GM23248 (cell line): ENCODE results near the gene RPH3AL. TPM values are rescaled to one million over a fixed set of nuclear protein-coding genes. Genes with fewer than 3 reads are reported as not detected.

Experiments
- DNase-seq: peaks from one replicate; pipeline ENCODE4 v3.0.0-alpha.2; 2015
- H2AFZ ChIP-seq: fragments of 200-600 bp; sonication (generic); 2 replicates; pipeline ENCODE4 v1.6.1; 2016; ENCODE audit warnings: antibody characterized with exemption
- H3F3A ChIP-seq: fragments of 200-600 bp; sonication (generic); 2 replicates; pipeline ENCODE4 v1.6.1; 2016; ENCODE audit warnings: mild to moderate bottlenecking, antibody characterized with exemption, mixed run types; ENCODE audit not compliant: insufficient read depth
- H3K27ac ChIP-seq: fragments of 200-600 bp; sonication (generic); 2 replicates; pipeline ENCODE4 v1.5.1; 2016; ENCODE audit warnings: mild to moderate bottlenecking
- H3K27me3 ChIP-seq: fragments of 200-600 bp; sonication (generic); replicated peaks from 2 replicates; pipeline ENCODE4 v1.6.1; 2016; ENCODE audit warnings: mild to moderate bottlenecking; ENCODE audit not compliant: insufficient read depth
- H3K36me3 ChIP-seq: fragments of 200-600 bp; sonication (generic); 2 replicates; pipeline ENCODE4 v1.6.1; 2016; ENCODE audit warnings: low read depth, mild to moderate bottlenecking
- H3K4me1 ChIP-seq: fragments of 200-600 bp; sonication (generic); 2 replicates; pipeline ENCODE4 v1.6.1; 2016; ENCODE audit warnings: mild to moderate bottlenecking; ENCODE audit not compliant: insufficient read depth
- H3K4me2 ChIP-seq: fragments of 200-600 bp; sonication (generic); one replicate; pipeline ENCODE4 v1.6.1; 2016; ENCODE audit warnings: mild to moderate bottlenecking; ENCODE audit not compliant: unreplicated experiment
- H3K4me3 ChIP-seq: fragments of 200-600 bp; sonication (generic); 2 replicates; pipeline ENCODE4 v1.5.1; 2016; ENCODE audit warnings: mild to moderate bottlenecking
- H3K79me2 ChIP-seq: fragments of 200-600 bp; sonication (generic); 2 replicates; pipeline ENCODE4 v1.6.1; 2016; ENCODE audit warnings: mild to moderate bottlenecking; ENCODE audit not compliant: insufficient read depth
- H3K9ac ChIP-seq: fragments of 200-600 bp; sonication (generic); 2 replicates; pipeline ENCODE4 v1.6.1; 2016; ENCODE audit warnings: mild to moderate bottlenecking
- H3K9me2 ChIP-seq: fragments of 200-600 bp; sonication (generic); 2 replicates; pipeline ENCODE4 v1.6.1; 2016; ENCODE audit warnings: mixed run types, mild to moderate bottlenecking, moderate library complexity; ENCODE audit not compliant: insufficient read depth
- H3K9me3 ChIP-seq: fragments of 200-600 bp; sonication (generic); one replicate; pipeline ENCODE4 v1.6.1; 2017; ENCODE audit warnings: low read depth
- H4K20me1 ChIP-seq: fragments of 200-600 bp; sonication (generic); 2 replicates; pipeline ENCODE4 v1.6.0; 2016; ENCODE audit not compliant: insufficient read depth
- EZH2 ChIP-seq: fragments of 200-600 bp; sonication (generic); IDR thresholded peaks from 2 replicates; pipeline ENCODE4 v1.6.1; 2018; ENCODE audit warnings: antibody characterized with exemption, mild to moderate bottlenecking; ENCODE audit not compliant: insufficient read depth, poor library complexity, severe bottlenecking
- EZH2phosphoT487 ChIP-seq: fragments of 200-600 bp; sonication (generic); IDR thresholded peaks from 2 replicates; pipeline ENCODE4 v1.6.1; 2018; ENCODE audit warnings: antibody characterized with exemption, moderate library complexity, mild to moderate bottlenecking, low read depth; ENCODE audit not compliant: insufficient read depth
- WGBS, 2 experiments: methylation state at CpG; one replicate each; pipeline ENCODE4 v1.1.6; 2015 to 2017; ENCODE audit warnings: low lambda C conversion rate in 2 of 2, low coverage in 1 of 2; ENCODE audit errors: missing lambda C conversion rate in 2 of 2; 5-methylcytosine and 5-hydroxymethylcytosine counted together
- in situ Hi-C: fragments of 300-500 bp; cut with MboI; formaldehyde crosslinking; loops from 2 replicates; pipeline ENCODE4 v1.15.0; 2020
- polyA plus RNA-seq: library from polyadenylated mRNA; unstranded; fragments of >200 nt; fragmentation: Nextera tagmentation; extraction: Ambion mirVana; gene quantifications from 2 replicates; pipeline ENCODE4 v1.2.1, GENCODE V29; 2016
- total RNA-seq: library from RNA; depleted of rRNA; stranded (reverse); fragments of >200 nt; shearing (Covaris generic); gene quantifications from 2 replicates; pipeline ENCODE4 v1.2.3, GENCODE V29; 2014

RPH3AL gene
- total and polyA plus RNA-seq, 2 experiments from 2014 or later, result 2.7 to 5.2 TPM

GRCh38 chr17:248337-249235 is 104.0 kb downstream of the RPH3AL start:
- Histone ChIP-seq H3K9me2 (no peaks in the 10 kb centered on the region), H3F3A (no peaks in the 10 kb centered on the region; the same call in 1 of the 2 replicates), H3K27me3 (no peaks in the 10 kb centered on the region), H3K4me3 (no peak overlapping the region), H3K9me3 (no peaks in the 10 kb centered on the region), H4K20me1 (no peaks in the 10 kb centered on the region), H2AFZ (no peak overlapping the region), H3K9ac (no peak overlapping the region), H3K36me3 (no peaks in the 10 kb centered on the region), H3K79me2 (no peaks in the 10 kb centered on the region), H3K27ac (no peak overlapping the region), H3K4me1 (no peaks in the 10 kb centered on the region), H3K4me2 (no peak overlapping the region)
- in situ Hi-C loops, result no loop called here
- WGBS, 2 experiments, result 61 to 66% methylated on average over 9 of the region's 9 CpGs
- DNase-seq, result no peak
- TF ChIP-seq EZH2, result no peak
- TF ChIP-seq EZH2phosphoT487, result no peak

GRCh38 chr17:247767-248166 is 104.8 kb downstream of the RPH3AL start:
- in situ Hi-C loops, result no loop called here
- H3K9me2 ChIP-seq, result no peaks in the 10 kb centered on the region
- no peaks in the 10 kb centered on the region for H3K36me3 ChIP-seq
- H3K4me2 ChIP-seq, result no peak overlapping the region
- H3K27me3 ChIP-seq, result no peaks in the 10 kb centered on the region
- H2AFZ ChIP-seq, result no peak overlapping the region
- H4K20me1 ChIP-seq, result no peaks in the 10 kb centered on the region
- no peak overlapping the region for H3K4me3 ChIP-seq
- no peak overlapping the region for H3K27ac ChIP-seq
- no peaks in the 10 kb centered on the region for H3K79me2 ChIP-seq
- no peaks in the 10 kb centered on the region for H3K4me1 ChIP-seq
- TF ChIP-seq EZH2phosphoT487 (no peak), EZH2 (no peak)
- H3F3A ChIP-seq, result no peaks in the 10 kb centered on the region; the same call in 1 of the 2 replicates
- H3K9ac ChIP-seq, result no peak overlapping the region
- 55 to 56% methylated on average over 8 of the region's 8 CpGs for WGBS, 2 experiments
- DNase-seq, result no peak
- H3K9me3 ChIP-seq, result no peaks in the 10 kb centered on the region

GRCh38 chr17:246851-247421 is 105.7 kb downstream of the RPH3AL start:
- no peaks in the 10 kb centered on the region for H3K27me3 ChIP-seq
- DNase-seq, result no peak

GRCh38 chr17:246226-246625 is 106.4 kb downstream of the RPH3AL start:
- in situ Hi-C loops, result no loop called here
- H3K9me3 ChIP-seq, result no peaks in the 10 kb centered on the region
- H3K4me3 ChIP-seq, result no peak overlapping the region
- WGBS, 2 experiments, result 80 to 86% methylated on average over 14 of the region's 14 CpGs
- TF ChIP-seq EZH2phosphoT487 (no peak), EZH2 (no peak)
- no peaks in the 10 kb centered on the region for H3K79me2 ChIP-seq
- H3K36me3 ChIP-seq, result no peaks in the 10 kb centered on the region
- no peak overlapping the region for H3K27ac ChIP-seq
- H4K20me1 ChIP-seq, result no peaks in the 10 kb centered on the region
- H3K9ac ChIP-seq, result no peak overlapping the region
- no peak overlapping the region for H3K4me2 ChIP-seq
- H3K27me3 ChIP-seq, result no peaks in the 10 kb centered on the region
- no peak for DNase-seq
- H3F3A ChIP-seq, result no peaks in the 10 kb centered on the region; the same call in 1 of the 2 replicates
- no peaks in the 10 kb centered on the region for H3K9me2 ChIP-seq
- H2AFZ ChIP-seq, result no peak overlapping the region
- no peaks in the 10 kb centered on the region for H3K4me1 ChIP-seq

More at GRCh38 chr17:246851-247421, 105.7 kb downstream of the RPH3AL start:
- 77 to 80% methylated on average over 23 of the region's 23 CpGs for WGBS, 2 experiments
- Histone ChIP-seq H3K4me1 (no peaks in the 10 kb centered on the region), H3F3A (no peaks in the 10 kb centered on the region; the same call in 1 of the 2 replicates), H3K9me3 (no peaks in the 10 kb centered on the region), H3K9ac (no peak overlapping the region), H3K79me2 (no peaks in the 10 kb centered on the region), H3K4me2 (no peak overlapping the region), H3K9me2 (no peaks in the 10 kb centered on the region), H2AFZ (no peak overlapping the region), H3K36me3 (no peaks in the 10 kb centered on the region), H4K20me1 (no peaks in the 10 kb centered on the region), H3K4me3 (no peak overlapping the region), H3K27ac (no peak overlapping the region)
- in situ Hi-C loops, result no loop called here
- TF ChIP-seq EZH2, result no peak
- no peak for TF ChIP-seq EZH2phosphoT487
